Measurements from ENCODE around the gene TMEM253. TPM values are rescaled to one million over a fixed set of nuclear protein-coding genes. Genes with fewer than 3 reads are reported as not detected.

TMEM253 gene
- total and polyA plus RNA-seq, 9 of the 15 experiments (the other 6 are each of a cell fraction or from before 2014, with no cell fraction given), result 0.11 to 0.61 (median 0.26) TPM; not detected in 3

DNA sequence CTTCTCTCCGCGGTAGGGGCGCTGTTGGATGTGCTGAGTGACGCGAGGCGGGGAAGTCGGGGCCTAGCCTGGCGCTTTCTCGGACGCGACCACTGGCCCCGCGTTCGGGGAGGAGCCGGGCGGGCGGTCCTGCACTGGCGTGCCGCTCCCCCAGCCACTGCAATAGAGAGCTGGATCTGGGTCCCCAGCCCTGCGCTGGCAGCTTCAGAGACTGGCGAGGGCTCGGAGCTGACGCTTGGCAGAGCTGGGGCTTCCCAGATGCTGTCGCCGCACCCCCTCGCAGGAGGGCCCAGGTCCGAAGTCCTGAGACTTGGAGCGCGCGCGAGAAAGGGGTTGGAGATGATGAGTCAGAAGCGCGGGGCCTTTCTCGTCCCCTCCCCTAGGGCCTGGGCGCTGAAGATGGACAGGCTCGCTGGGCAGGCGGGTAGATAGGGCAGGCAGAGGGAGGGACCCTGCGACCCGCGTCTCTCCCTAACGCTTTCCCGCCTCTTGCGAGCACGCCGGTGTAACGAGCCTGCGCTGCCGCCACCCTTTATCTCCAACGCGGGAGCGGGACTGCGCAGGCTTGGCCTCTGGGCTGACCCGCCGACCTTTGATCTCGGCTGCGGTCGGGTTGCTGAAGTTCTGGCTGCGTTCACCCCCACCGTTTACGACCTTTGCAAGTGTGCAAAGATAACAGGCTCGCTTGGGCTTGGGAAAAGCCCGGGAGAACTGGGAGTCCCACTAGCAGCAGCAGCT lies 3.0 kb downstream of the TMEM253 start (continued):
- TF ChIP-seq, protein P1, sequence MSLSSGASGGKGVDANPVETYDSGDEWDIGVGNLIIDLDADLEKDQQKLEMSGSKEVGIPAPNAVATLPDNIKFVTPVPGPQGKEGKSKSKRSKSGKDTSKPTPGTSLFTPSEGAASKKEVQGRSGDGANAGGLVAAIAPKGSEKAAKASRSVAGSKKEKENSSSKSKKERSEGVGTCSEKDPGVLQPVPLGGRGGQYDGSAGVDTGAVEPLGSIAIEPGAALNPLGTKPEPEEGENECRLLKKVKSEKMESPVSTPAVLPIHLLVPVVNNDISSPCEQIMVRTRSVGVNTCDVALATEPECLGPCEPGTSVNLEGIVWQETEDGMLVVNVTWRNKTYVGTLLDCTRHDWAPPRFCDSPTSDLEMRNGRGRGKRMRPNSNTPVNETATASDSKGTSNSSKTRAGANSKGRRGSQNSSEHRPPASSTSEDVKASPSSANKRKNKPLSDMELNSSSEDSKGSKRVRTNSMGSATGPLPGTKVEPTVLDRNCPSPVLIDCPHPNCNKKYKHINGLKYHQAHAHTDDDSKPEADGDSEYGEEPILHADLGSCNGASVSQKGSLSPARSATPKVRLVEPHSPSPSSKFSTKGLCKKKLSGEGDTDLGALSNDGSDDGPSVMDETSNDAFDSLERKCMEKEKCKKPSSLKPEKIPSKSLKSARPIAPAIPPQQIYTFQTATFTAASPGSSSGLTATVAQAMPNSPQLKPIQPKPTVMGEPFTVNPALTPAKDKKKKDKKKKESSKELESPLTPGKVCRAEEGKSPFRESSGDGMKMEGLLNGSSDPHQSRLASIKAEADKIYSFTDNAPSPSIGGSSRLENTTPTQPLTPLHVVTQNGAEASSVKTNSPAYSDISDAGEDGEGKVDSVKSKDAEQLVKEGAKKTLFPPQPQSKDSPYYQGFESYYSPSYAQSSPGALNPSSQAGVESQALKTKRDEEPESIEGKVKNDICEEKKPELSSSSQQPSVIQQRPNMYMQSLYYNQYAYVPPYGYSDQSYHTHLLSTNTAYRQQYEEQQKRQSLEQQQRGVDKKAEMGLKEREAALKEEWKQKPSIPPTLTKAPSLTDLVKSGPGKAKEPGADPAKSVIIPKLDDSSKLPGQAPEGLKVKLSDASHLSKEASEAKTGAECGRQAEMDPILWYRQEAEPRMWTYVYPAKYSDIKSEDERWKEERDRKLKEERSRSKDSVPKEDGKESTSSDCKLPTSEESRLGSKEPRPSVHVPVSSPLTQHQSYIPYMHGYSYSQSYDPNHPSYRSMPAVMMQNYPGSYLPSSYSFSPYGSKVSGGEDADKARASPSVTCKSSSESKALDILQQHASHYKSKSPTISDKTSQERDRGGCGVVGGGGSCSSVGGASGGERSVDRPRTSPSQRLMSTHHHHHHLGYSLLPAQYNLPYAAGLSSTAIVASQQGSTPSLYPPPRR (CRISPR knock-in tag; IDR thresholded peaks at IDR 0.05; ENCODE audit: borderline replicate concordance), result no peak
- TF ChIP-seq FIP1L1 (IDR thresholded peaks at IDR 0.05; ENCODE audit: low read depth, low read length, poor library complexity, severe bottlenecking) (peak; percentile 40), POLR2B (IDR thresholded peaks at IDR 0.05; ENCODE audit: low read depth, partially characterized antibody) (peak; percentile 62), TCF3 (CRISPR knock-in tag; IDR thresholded peaks at IDR 0.05) (peak; percentile 69), TAL1 (IDR thresholded peaks at IDR 0.05) (peak; percentile 43; the same call in 1 of the 2 replicates), ARHGAP35 (IDR thresholded peaks at IDR 0.05; ENCODE audit: partially characterized antibody) (peak; percentile 90), ZFP1 (CRISPR knock-in tag; IDR thresholded peaks at IDR 0.05) (no peak), RBFOX2 (IDR thresholded peaks at IDR 0.05; ENCODE audit: low read depth, low read length) (peak; percentile 93), LARP7 (IDR thresholded peaks at IDR 0.05) (no peak), NR2C2 (CRISPR knock-in tag; IDR thresholded peaks at IDR 0.05) (peak; percentile 87), NR2C2 (tag; IDR thresholded peaks at IDR 0.05) (peak; percentile 98)
- TF ChIP-seq, protein P2, sequence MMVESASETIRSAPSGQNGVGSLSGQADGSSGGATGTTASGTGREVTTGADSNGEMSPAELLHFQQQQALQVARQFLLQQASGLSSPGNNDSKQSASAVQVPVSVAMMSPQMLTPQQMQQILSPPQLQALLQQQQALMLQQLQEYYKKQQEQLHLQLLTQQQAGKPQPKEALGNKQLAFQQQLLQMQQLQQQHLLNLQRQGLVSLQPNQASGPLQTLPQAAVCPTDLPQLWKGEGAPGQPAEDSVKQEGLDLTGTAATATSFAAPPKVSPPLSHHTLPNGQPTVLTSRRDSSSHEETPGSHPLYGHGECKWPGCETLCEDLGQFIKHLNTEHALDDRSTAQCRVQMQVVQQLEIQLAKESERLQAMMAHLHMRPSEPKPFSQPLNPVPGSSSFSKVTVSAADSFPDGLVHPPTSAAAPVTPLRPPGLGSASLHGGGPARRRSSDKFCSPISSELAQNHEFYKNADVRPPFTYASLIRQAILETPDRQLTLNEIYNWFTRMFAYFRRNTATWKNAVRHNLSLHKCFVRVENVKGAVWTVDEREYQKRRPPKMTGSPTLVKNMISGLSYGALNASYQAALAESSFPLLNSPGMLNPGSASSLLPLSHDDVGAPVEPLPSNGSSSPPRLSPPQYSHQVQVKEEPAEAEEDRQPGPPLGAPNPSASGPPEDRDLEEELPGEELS (CRISPR knock-in tag; IDR thresholded peaks at IDR 0.05; ENCODE audit: borderline replicate concordance), result peak; percentile 59; the same call in 1 of the 2 replicates
- TF ChIP-seq, protein P3, sequence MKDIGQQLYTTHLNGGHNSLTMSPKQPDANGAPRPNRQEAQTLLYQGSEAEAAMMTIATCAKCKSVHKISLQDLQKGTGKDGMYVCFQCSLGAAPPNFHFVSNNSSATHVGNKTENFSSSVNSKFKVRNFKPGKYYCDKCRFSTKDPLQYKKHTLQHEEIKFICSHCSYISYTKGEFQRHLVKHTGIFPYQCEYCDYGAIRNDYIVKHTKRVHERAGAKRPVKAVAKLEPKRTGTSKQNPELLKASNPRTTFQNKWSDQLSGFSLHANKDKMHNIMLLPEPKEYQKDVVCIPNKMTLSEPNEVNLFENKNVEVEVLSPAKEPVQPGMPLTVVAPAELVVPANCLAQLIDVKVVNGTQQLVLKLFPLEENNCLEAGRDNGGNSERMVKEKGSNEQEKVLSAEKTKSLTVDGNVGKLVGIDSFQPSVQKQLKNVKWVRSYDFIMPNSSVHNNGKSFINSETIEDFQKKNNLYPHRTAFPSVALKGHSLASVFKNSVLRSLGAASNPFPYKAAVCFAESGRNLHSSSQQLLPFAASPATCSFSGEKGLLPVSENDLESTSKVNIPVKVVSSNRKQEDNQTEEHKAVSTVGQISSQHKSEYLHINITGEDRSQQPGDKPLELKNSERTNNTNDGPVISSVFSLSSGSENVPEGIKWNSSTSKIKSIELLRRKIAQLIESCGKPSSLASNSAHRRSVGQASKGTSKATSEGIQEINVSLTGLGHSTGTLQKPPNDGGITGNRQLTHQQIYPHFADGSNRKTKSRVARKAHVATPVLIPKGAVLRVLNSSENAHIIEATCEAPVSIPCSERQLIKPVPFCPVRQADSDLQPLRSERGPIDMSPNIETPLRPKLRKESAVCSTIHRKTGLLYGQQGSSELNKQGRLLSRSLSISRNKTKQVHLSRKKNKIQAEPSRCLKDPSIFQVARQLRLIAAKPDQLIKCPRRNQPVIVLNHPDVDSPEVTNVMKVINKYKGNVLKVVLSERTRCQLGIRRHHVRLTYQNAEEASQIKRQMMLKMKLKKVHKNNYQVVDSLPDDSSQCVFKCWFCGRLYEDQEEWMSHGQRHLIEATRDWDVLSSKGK (CRISPR knock-in tag; IDR thresholded peaks at IDR 0.05), result no peak
- TF ChIP-seq, protein P4, sequence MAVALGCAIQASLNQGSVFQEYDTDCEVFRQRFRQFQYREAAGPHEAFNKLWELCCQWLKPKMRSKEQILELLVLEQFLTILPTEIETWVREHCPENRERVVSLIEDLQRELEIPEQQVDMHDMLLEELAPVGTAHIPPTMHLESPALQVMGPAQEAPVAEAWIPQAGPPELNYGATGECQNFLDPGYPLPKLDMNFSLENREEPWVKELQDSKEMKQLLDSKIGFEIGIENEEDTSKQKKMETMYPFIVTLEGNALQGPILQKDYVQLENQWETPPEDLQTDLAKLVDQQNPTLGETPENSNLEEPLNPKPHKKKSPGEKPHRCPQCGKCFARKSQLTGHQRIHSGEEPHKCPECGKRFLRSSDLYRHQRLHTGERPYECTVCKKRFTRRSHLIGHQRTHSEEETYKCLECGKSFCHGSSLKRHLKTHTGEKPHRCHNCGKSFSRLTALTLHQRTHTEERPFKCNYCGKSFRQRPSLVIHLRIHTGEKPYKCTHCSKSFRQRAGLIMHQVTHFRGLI (CRISPR knock-in tag; IDR thresholded peaks at IDR 0.05), result no peak

All from K562 (cell line).